GM19372 (cell line): Measurements from ENCODE around the gene APH1A.
"Not testable (repeated sequence)": the region's sequence is repeated elsewhere in the genome, so short reads cannot be mapped to it uniquely, and the experiment has no call there.

ENCODE experiments used
- ATAC-seq: cut with Tn5 transposase; IDR thresholded peaks from one replicate; pipeline ENCODE4 v1.9.1; 2021; ENCODE audit warnings: mild to moderate bottlenecking, low read depth, moderate library complexity; ENCODE audit not compliant: unreplicated experiment

The APH1A gene

GRCh38 chr1:150234566-150235293 lies 34.1 kb downstream of the APH1A start:
- no peak for ATAC-seq

- ATAC-seq: no peak
Measured at GRCh38 chr1:150234309-150234565, 34.6 kb downstream of the APH1A start.

GRCh38 chr1:150233359-150234308 lies 35.2 kb downstream of the APH1A start:
- no peak for ATAC-seq

GRCh38 chr1:150232921-150233320 lies 35.9 kb downstream of the APH1A start:
- ATAC-seq: not testable (repeated sequence)

- not testable (repeated sequence) for ATAC-seq
Measured at GRCh38 chr1:150228246-150228645, 40.6 kb downstream of the APH1A start.

- ATAC-seq: no peak
Measured at GRCh38 chr1:150227228-150227627, 41.6 kb downstream of the APH1A start.

GRCh38 chr1:150226486-150226885 lies 42.3 kb downstream of the APH1A start:
- no peak for ATAC-seq

GRCh38 chr1:150225546-150225945 lies 43.3 kb downstream of the APH1A start:
- ATAC-seq: no peak

- ATAC-seq: no peak
Measured at GRCh38 chr1:150224983-150225382, 43.8 kb downstream of the APH1A start.

GRCh38 chr1:150221552-150221951 lies 47.3 kb downstream of the APH1A start:
- no peak for ATAC-seq

GRCh38 chr1:150215855-150216254 lies 53.0 kb downstream of the APH1A start:
- ATAC-seq: not testable (repeated sequence)
